ENCODE data around the gene KIF23. TPM values are rescaled to one million over a fixed set of nuclear protein-coding genes. Genes with fewer than 3 reads are reported as not detected.

Gene KIF23
- total RNA-seq, 4 donors from 2014 or later, result 1.9 to 11.5 (median 5.2) TPM

- intact Hi-C loops (cut with DNase I; ENCODE audit: low total_unique reads), result loop anchor here (5.0 kb wide), 1 partner anchor 337 kb away; no protein-coding TSS in a partner anchor
- H3K36me3 ChIP-seq, result no peaks in the 10 kb centered on the region
These were observed 20.2 kb upstream of the KIF23 start for GRCh38 chr15:69393831-69394491.

GRCh38 chr15:69394556-69395282, 19.4 kb upstream of the KIF23 start:
- Histone ChIP-seq H3K9me3 (no peaks in the 10 kb centered on the region), H3K36me3 (no peaks in the 10 kb centered on the region), H3K4me3 (no peak overlapping the region), H3K27ac (no peak overlapping the region), H3K27me3 (no peaks in the 10 kb centered on the region), H3K4me1 (peaks cover 0 to 7% (median 5%) of the 10 kb centered on the region in 4 donors)
- peak; percentile 81 for DNase-seq
- 37 to 90% methylated on average over 2 to 36 of the region's 36 CpGs for WGBS, 2 donors (ENCODE audit: low coverage in 1 of 2)
- TF ChIP-seq CTCF (IDR thresholded peaks at IDR 0.05), result peak; percentile 90 to 98 (median 96)
- no peak for TF ChIP-seq POLR2A (IDR thresholded peaks at IDR 0.05)
- TF ChIP-seq POLR2AphosphoS5 (IDR thresholded peaks at IDR 0.05), result no peak
- no peak for TF ChIP-seq EP300 (IDR thresholded peaks at IDR 0.05; ENCODE audit: low read depth)
- in situ Hi-C loops (cut with MboI; ENCODE audit: low pct_ligation_motif_present in 1 of 4, low pct_unique_long_range_greater_than_20kb in 1 of 4, low sequenced_read_pairs in 3 of 4), result loop anchor here in 1 of 4 donors (25.0 kb wide), 1 partner anchor 332 kb away; no protein-coding TSS in a partner anchor
- intact Hi-C loops (cut with DNase I; ENCODE audit: low total_unique reads), result loop anchor here (5.0 kb wide), 2 partner anchors 337 to 828 kb away; no protein-coding TSS in a partner anchor

More at GRCh38 chr15:69393831-69394491, 20.2 kb upstream of the KIF23 start:
- TF ChIP-seq POLR2A (IDR thresholded peaks at IDR 0.05) (no peak), POLR2AphosphoS5 (IDR thresholded peaks at IDR 0.05) (no peak), EP300 (IDR thresholded peaks at IDR 0.05; ENCODE audit: low read depth) (no peak), CTCF (IDR thresholded peaks at IDR 0.05) (no peak)
- no peaks in the 10 kb centered on the region for H3K27me3 ChIP-seq
- no peak overlapping the region for H3K27ac ChIP-seq
- peaks cover 0 to 7% (median 5%) of the 10 kb centered on the region in 4 donors for H3K4me1 ChIP-seq
- in situ Hi-C loops (cut with MboI; ENCODE audit: low pct_ligation_motif_present in 1 of 4, low pct_unique_long_range_greater_than_20kb in 1 of 4, low sequenced_read_pairs in 3 of 4), result loop anchor here in 1 of 4 donors (25.0 kb wide), 1 partner anchor 332 kb away; no protein-coding TSS in a partner anchor
- 56 to 68% methylated on average over 5 to 11 of the region's 11 CpGs for WGBS, 2 donors (ENCODE audit: low coverage in 1 of 2)
- no peaks in the 10 kb centered on the region for H3K9me3 ChIP-seq
- H3K4me3 ChIP-seq, result no peak overlapping the region
- DNase-seq, result no peak

- Histone ChIP-seq H3K9me3 (no peaks in the 10 kb centered on the region), H3K4me1 (peaks cover 0 to 7% (median 5%) of the 10 kb centered on the region in 4 donors), H3K4me3 (no peak overlapping the region), H3K27me3 (no peaks in the 10 kb centered on the region), H3K27ac (no peak overlapping the region), H3K36me3 (no peaks in the 10 kb centered on the region)
- 85% methylated on average over 10 of the region's 10 CpGs; no CpG with 5 or more reads in 1 of the 2 donors for WGBS, 2 donors (ENCODE audit: low coverage in 1 of 2)
- DNase-seq, result no peak
- TF ChIP-seq POLR2AphosphoS5 (IDR thresholded peaks at IDR 0.05), result no peak
- in situ Hi-C loops (cut with MboI; ENCODE audit: low pct_ligation_motif_present in 1 of 4, low pct_unique_long_range_greater_than_20kb in 1 of 4, low sequenced_read_pairs in 3 of 4), result loop anchor here in 1 of 4 donors (25.0 kb wide), 1 partner anchor 333 kb away; no protein-coding TSS in a partner anchor
- intact Hi-C loops (cut with DNase I; ENCODE audit: low total_unique reads), result loop anchor here (5.0 kb wide), 1 partner anchor 827 kb away; no protein-coding TSS in a partner anchor
These were observed 18.7 kb upstream of the KIF23 start for GRCh38 chr15:69395460-69395859.

DNA sequence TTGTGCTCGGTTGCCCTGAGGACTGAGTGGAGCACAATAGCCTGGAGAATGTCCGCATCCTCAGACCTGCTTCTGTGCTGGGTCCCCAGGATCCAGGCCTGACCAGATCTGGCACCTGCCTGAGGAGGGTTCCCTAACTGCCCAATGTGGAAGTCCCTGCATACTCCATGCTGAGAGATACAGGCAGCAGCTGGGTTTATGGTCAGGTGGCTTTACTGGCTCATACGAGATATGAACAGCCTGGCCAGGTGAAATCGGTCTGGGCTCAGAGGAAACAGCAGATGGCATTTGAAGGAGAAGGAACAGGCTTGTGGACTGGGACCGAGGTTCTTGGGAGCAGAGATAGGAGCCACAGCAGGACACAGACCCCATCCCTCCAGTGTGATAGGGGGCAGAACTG, 18.2 kb upstream of the KIF23 start:
- Histone ChIP-seq H3K4me3 (no peak overlapping the region), H3K4me1 (peaks cover 0 to 7% (median 5%) of the 10 kb centered on the region in 4 donors), H3K27me3 (no peaks in the 10 kb centered on the region), H3K27ac (no peak overlapping the region), H3K36me3 (no peaks in the 10 kb centered on the region), H3K9me3 (no peaks in the 10 kb centered on the region)
- WGBS, 2 donors (ENCODE audit: low coverage in 1 of 2), result 84% methylated on average over 5 of the region's 5 CpGs; no CpG with 5 or more reads in 1 of the 2 donors
- TF ChIP-seq EP300 (IDR thresholded peaks at IDR 0.05; ENCODE audit: low read depth) (no peak), POLR2AphosphoS5 (IDR thresholded peaks at IDR 0.05) (no peak), POLR2A (IDR thresholded peaks at IDR 0.05) (no peak), CTCF (IDR thresholded peaks at IDR 0.05) (no peak)
- no peak for DNase-seq
- intact Hi-C loops (cut with DNase I; ENCODE audit: low total_unique reads) (loop anchor here (5.0 kb wide), 1 partner anchor 826 kb away; no protein-coding TSS in a partner anchor), in situ Hi-C loops (cut with MboI; ENCODE audit: low pct_ligation_motif_present in 1 of 4, low pct_unique_long_range_greater_than_20kb in 1 of 4, low sequenced_read_pairs in 3 of 4) (loop anchor here in 1 of 4 donors (25.0 kb wide), 1 partner anchor 334 kb away; no protein-coding TSS in a partner anchor)

Measured in transverse colon (tissue), 4 donors.